ENCODE data around the gene PABPN1.

The PABPN1 gene

DNA sequence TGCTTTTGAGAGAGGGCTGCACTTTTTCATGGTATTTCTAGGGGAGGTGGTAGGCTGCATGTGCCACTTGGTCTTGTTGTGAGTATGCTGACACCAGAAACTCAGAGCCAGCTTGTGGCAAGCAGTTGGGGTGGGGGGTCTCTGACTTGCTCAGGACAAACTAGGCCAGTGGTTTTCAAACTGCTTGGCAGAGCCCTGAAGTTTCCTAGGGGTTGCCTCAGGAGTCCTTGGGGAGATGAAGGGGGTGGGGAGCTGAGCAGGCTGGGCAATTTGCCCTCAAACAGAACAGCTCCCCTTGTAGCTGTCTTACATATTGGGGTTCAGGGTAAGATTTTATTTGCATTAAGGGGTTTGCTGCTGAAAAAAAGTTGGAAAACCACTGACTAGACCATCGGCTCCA lies 10.7 kb upstream of the PABPN1 start:
- no peak for TF ChIP-seq GATA3 (IDR thresholded peaks at IDR 0.05; ENCODE audit: low read depth, low read length)
- TF ChIP-seq GATA2 (IDR thresholded peaks at IDR 0.05; ENCODE audit: low read depth, low read length) = no peak

DNA sequence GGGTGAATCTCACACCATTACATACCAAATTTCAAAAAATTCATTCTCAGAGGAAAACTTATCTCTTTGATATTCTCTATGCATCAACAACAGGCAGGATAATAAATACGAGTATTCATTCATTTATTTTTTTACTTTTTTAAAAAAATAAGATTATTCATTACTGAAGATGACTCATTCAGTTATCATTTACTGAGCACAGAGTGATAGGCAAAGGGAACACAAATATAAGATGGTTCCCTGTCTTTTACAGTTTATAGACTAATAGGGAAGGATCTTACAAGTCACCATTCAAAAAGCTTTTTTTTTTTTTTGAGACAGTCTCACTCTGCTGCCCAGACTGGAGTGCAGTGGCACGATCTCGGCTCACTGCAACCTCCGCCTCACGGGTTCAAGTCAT lies 5.0 kb upstream of the PABPN1 start:
- TF ChIP-seq GATA3 (IDR thresholded peaks at IDR 0.05; ENCODE audit: low read depth, low read length) (no peak), GATA2 (IDR thresholded peaks at IDR 0.05; ENCODE audit: low read depth, low read length) (no peak)

DNA sequence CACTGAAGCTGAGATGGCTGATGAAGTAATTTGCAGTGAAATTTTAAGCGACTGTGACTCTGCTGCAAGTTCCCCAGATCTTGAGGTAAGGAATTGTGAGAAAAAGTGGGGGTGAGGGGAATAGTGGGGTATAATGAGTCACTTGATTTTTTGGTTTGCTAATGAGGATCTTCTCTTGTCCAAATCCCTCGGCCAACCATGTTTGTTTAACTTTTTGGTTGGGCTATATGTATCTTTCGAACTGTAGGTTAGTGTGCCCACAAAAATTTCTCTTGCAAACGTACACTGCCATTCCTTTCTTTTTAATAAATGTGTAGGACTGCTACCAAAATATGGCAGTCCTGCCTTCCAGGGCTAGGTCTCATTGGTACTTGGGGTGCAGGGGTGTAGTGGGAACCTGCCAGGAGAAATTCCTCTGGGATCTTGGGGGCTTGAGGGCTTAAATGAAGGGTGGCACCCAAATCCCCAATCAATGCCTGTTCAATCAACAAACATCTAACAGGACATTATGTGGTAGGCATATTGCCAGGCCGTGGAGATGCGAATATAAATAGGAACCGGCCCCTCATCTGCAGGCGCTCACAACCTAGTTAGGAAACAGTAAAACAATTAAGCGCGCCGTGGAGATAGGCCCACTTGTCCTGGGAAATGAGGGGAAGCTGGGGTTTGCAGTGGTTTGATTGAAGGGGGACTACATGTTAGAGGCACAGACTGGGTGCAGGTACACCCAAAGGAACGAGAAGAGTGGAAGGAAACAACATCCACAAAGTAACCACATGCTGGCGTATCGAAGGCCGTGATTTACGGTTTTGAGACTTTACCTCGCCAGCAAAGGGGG lies 1.3 kb upstream of the PABPN1 start:
- TF ChIP-seq GATA3 (IDR thresholded peaks at IDR 0.05; ENCODE audit: low read depth, low read length) (no peak), GATA2 (IDR thresholded peaks at IDR 0.05; ENCODE audit: low read depth, low read length) (no peak)

DNA sequence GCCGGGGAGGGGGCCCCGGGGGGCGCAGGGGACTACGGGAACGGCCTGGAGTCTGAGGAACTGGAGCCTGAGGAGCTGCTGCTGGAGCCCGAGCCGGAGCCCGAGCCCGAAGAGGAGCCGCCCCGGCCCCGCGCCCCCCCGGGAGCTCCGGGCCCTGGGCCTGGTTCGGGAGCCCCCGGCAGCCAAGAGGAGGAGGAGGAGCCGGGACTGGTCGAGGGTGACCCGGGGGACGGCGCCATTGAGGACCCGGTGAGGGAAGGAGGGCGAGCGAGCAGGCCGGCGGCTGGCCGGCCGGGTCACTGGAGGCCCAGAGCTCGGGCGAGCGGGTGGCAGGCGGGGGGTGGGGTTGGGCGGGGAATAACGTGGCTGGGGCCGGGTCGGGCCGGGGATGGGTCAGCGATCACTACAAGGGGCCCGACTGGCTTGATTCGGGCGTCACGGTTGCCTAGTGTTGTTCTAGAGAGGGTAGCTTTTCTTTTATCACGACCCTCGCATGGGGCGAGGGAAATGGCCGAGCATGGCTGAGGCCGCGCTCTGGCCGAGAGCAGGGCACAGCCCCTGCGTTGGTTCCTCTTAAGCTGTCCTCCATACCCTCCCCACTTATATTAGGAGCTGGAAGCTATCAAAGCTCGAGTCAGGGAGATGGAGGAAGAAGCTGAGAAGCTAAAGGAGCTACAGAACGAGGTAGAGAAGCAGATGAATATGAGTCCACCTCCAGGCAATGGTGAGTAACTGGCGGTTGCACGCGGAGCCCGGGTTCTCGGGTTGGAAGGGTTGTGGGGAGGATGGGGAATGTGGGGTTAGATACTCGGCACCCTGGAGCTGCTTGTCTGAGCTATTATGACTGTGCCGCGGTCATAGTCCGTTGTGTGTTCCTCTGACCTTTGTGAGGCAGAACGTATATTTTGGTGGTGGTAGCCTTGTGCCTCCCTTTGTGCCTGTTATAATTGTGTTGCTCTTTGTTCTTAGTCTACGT lies 603 bp downstream of the PABPN1 start:
- no peak for TF ChIP-seq GATA3 (IDR thresholded peaks at IDR 0.05; ENCODE audit: low read depth, low read length)
- no peak for TF ChIP-seq GATA2 (IDR thresholded peaks at IDR 0.05; ENCODE audit: low read depth, low read length)

DNA sequence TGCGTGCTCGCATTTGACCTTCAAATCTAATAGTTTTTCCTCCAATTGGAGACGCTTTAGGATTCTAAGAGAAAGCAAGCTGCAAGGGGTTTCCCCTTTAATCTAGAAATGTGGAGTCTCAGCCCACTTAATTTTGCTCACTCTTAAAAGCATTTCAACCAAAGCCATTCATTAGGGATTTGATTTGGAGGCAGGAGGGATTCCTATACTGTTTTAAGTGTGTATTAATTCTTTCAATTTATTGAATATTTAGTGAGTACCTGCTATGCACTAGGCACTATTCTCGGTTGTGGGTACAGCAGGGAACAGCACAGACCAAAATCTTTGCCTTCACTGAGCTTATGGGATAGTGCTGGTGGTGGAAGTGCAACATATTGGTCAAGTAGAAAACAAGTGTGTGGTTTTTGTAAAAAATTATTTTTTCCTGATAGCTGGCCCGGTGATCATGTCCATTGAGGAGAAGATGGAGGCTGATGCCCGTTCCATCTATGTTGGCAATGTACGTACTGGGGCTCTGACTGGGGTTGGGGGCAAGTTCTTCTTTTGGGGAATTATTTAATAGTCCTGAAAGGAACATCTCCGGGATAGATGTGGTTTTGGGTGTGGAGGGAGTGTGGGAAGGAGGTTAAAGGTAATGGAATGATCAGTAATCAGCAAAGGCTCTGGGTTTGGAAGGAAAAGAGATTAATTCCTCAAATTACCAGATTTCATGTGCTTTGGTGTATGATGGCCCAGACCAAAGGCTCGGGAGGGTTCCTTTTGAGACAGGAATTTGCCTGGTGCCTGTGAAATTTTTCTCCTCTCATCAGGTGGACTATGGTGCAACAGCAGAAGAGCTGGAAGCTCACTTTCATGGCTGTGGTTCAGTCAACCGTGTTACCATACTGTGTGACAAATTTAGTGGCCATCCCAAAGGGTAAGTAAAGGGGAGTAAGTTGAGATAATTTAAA lies 1.6 kb downstream of the PABPN1 start:
- TF ChIP-seq GATA2 (IDR thresholded peaks at IDR 0.05; ENCODE audit: low read depth, low read length) (no peak), GATA3 (IDR thresholded peaks at IDR 0.05; ENCODE audit: low read depth, low read length) (no peak)

DNA sequence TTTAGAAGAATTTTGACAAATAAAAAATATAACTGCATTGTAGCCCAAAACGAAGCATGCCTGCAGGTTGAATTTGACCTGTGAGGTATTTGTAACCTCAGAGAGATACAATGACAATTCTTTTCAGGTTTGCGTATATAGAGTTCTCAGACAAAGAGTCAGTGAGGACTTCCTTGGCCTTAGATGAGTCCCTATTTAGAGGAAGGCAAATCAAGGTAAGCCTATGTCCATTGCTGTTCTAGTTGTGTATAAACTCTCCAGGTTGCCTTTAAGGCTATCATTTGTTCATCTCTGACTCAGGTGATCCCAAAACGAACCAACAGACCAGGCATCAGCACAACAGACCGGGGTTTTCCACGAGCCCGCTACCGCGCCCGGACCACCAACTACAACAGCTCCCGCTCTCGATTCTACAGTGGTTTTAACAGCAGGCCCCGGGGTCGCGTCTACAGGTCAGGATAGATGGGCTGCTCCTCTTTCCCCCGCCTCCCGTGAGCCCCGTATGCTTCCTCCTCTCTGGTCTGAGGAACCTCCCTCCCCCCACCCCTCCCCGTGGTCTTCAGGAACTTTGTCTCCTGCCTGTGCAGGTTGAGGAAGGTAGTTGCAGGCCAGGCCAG lies 2.7 kb downstream of the PABPN1 start:
- no peak for TF ChIP-seq GATA2 (IDR thresholded peaks at IDR 0.05; ENCODE audit: low read depth, low read length)
- no peak for TF ChIP-seq GATA3 (IDR thresholded peaks at IDR 0.05; ENCODE audit: low read depth, low read length)

DNA sequence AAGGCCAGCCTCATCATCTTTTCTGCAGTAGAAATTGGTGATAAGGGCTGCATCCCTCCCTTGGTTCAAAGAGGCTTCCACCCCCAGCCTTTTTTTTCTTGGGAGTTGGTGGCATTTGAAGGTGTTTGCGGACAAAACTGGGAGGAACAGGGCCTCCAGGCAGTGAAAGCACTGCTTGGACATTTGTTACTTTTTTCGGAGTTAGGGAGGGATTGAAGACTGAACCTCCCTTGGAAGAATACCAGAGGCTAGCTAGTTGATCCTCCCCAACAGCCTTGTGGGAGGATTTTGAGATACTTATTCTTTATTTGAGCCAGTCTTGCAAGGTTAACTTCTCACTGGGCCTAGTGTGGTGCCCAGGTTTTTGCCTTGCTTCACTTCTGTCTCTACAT lies 3.2 kb downstream of the PABPN1 start:
- no peak for TF ChIP-seq GATA2 (IDR thresholded peaks at IDR 0.05; ENCODE audit: low read depth, low read length)
- no peak for TF ChIP-seq GATA3 (IDR thresholded peaks at IDR 0.05; ENCODE audit: low read depth, low read length)

DNA sequence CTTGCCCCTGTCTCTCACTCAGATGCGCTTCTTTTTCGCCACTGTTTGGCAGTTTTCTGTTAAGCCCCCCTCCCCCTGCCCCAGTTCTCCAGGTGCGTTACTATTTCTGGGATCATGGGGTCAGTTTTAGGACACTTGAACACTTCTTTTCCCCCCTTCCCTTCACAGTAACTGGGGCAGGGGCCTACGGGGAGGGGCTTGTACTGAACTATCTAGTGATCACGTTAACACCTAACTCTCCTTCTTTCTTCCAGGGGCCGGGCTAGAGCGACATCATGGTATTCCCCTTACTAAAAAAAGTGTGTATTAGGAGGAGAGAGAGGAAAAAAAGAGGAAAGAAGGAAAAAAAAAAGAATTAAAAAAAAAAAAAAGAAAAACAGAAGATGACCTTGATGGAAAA lies 3.7 kb downstream of the PABPN1 start:
- TF ChIP-seq GATA2 (IDR thresholded peaks at IDR 0.05; ENCODE audit: low read depth, low read length) = no peak
- TF ChIP-seq GATA3 (IDR thresholded peaks at IDR 0.05; ENCODE audit: low read depth, low read length) = no peak

DNA sequence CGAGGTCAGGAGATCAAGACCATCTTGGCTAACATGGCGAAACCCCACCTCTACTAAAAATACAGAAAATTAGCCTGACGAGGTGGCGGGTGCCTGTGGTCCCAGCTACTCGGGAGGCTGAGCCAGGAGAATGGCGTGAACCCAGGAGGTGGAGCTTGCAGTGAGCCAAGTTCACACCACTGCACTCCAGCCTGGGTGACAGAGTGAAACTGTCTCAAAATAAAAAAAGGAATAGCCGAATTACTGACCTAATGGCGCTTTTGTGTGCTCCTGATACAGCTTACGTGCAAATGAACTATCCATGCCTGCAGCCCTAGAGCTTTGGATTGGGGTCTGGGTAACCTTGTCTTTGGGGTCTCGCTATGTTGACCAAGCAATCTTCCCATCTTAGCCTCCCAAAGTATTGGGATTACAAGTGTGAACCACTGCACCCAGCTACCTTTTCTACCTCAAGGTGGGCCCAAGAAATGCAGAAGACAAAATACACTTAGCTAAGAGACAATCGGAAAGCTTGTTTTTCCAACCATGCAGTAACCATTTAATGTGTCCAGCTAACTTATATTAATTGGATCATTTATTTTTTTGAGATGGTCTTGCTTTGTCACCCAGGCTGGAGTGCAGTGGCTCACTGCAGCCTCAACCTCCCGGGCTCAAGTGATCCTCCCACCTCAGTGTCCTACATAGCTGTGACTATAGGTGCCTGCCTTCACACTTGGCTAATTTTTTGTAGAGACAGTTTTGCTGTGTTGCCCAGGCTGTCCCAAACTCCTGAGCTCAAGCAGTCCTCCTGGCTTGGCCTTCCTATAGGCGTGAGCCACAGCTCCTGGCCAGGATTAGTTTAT lies 5.5 kb downstream of the PABPN1 start:
- TF ChIP-seq GATA3 (IDR thresholded peaks at IDR 0.05; ENCODE audit: low read depth, low read length) (no peak), GATA2 (IDR thresholded peaks at IDR 0.05; ENCODE audit: low read depth, low read length) (no peak)

DNA sequence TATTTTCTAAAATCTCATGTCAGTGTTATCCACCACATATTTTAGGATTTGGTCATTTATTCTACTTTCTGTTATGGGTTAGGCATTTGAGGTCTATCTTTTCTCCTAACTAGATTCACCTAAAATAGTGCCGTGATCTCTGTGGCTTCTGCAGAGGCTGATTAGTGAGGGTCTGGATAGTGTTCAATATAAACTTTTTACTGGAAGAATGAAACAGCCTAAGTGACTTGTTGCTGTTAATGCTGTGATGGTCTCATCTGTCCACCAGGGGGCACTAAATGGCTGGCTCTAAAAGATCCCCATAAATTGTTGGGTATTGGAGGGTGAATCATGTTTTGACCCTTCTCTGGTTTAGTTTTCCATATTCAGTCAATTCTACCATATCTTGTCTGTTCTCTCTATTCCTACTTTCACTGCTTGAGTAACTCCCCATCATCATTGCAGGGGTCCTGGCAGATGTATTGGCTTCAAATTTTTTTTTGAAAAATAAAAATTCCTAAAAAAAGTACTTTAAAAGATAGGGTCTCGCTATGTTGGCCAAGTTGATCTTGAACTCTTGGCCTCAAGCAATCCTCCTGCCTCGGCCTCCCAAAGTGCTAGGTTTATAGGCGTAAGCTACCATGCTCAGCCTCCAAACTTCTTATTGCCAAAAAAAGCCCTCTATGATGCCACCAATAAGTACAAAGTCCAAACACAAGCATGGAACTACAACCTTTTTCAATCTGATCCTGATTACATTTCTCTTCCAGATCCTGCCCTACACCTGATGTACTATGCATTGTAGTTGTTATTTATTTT lies 6.9 kb downstream of the PABPN1 start:
- TF ChIP-seq GATA3 (IDR thresholded peaks at IDR 0.05; ENCODE audit: low read depth, low read length) (no peak), GATA2 (IDR thresholded peaks at IDR 0.05; ENCODE audit: low read depth, low read length) (no peak)

DNA sequence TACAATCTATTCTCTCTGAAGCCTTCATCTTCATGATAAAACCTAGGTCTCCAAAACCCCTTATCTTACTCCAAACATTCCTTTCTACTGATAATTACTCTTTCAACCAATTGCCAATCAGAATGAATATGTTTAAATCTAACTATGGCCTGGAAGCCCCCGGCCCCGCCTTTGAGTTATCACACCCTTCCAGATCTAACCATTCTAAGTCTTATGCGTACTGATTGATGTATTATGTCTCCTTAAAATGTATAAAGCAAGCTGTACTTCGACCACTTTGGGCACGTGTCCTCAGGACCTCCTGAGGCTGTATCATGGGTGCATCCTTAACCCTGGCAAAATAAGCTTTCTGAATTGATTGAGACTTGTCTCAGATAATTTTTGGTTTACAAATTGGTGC lies 14.4 kb downstream of the PABPN1 start:
- TF ChIP-seq GATA3 (IDR thresholded peaks at IDR 0.05; ENCODE audit: low read depth, low read length) (no peak), GATA2 (IDR thresholded peaks at IDR 0.05; ENCODE audit: low read depth, low read length) (no peak)

Measured in SH-SY5Y (cell line).